ENCODE results near the gene GSG1L.

GSG1L gene

DNA sequence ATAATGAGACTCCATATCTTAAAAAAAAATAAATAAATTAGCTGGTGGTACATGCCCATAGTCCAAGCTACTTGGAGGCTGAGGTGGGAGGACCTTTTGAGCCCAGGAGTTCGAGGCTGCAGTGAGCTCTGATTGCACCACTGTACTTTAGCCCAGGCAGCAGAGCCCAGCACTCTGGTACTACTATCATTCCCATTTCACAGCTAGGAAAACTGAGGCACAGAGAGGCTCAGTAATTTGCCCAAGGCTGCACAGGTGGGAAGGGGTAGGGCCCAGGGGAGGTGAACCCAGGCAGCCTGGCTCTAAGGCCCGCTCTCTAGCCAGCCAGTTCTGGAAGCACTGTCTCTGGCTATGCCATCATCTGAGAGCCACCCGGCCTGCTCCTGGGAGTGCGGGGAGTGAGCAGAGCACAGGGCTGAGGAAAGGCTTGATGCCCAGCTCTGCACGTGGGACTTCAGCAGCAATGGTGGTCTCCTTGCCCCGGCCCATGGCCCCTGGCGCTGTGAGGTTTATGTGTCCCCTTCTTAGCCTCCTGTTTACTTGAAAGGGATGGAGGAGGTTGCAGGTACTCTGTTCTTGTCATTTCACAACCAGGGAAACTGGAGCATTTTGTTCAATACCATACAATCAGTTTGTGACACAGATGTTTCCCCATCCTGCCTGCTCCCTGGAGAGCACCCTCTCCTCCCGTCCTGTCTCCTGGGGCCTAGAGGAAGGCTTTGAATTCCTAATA lies 291.3 kb downstream of the GSG1L start:
- Histone ChIP-seq H3K4me3 (replicated peaks; ENCODE audit: insufficient read depth, low read length) (no peak overlapping the region), H3K27ac (replicated peaks) (no peak overlapping the region), H3K27me3 (ENCODE audit: insufficient read depth, poor library complexity, severe bottlenecking) (no peaks in the 10 kb centered on the region)
- TF ChIP-seq GABPA (IDR thresholded peaks at IDR 0.05; ENCODE audit: low read depth) (no peak), POLR2AphosphoS5 (IDR thresholded peaks at IDR 0.05; ENCODE audit: low read depth) (no peak), REST (IDR thresholded peaks at IDR 0.05; ENCODE audit: insufficient replicate concordance, low read depth) (no peak), CTCF (IDR thresholded peaks at IDR 0.05; ENCODE audit: insufficient read depth, low read length) (no peak), SPI1 (IDR thresholded peaks at IDR 0.05; ENCODE audit: borderline replicate concordance, low read depth) (no peak)
- no peak for DNase-seq (ENCODE audit: low read depth in 1 of 2, low spot score in 1 of 2)

GRCh38 chr16:27771201-27771910 lies 292.2 kb downstream of the GSG1L start:
- Histone ChIP-seq H3K27me3 (ENCODE audit: insufficient read depth, poor library complexity, severe bottlenecking) (no peaks in the 10 kb centered on the region), H3K27ac (replicated peaks) (no peak overlapping the region), H3K4me3 (replicated peaks; ENCODE audit: insufficient read depth, low read length) (no peak overlapping the region)
- no peak for TF ChIP-seq GABPA (IDR thresholded peaks at IDR 0.05; ENCODE audit: low read depth)
- TF ChIP-seq POLR2AphosphoS5 (IDR thresholded peaks at IDR 0.05; ENCODE audit: low read depth) = no peak
- no peak for TF ChIP-seq CTCF (IDR thresholded peaks at IDR 0.05; ENCODE audit: insufficient read depth, low read length)
- TF ChIP-seq REST (IDR thresholded peaks at IDR 0.05; ENCODE audit: insufficient replicate concordance, low read depth) = no peak
- TF ChIP-seq SPI1 (IDR thresholded peaks at IDR 0.05; ENCODE audit: borderline replicate concordance, low read depth) = no peak
- no peak for DNase-seq (ENCODE audit: low read depth in 1 of 2, low spot score in 1 of 2)

- H3K4me3 ChIP-seq (replicated peaks; ENCODE audit: insufficient read depth, low read length) = no peak overlapping the region
- no peaks in the 10 kb centered on the region for H3K27me3 ChIP-seq (ENCODE audit: insufficient read depth, poor library complexity, severe bottlenecking)
- DNase-seq (ENCODE audit: low read depth in 1 of 2, low spot score in 1 of 2) = no peak
- no peak overlapping the region for H3K27ac ChIP-seq (replicated peaks)
- TF ChIP-seq CTCF (IDR thresholded peaks at IDR 0.05; ENCODE audit: insufficient read depth, low read length) = no peak
- TF ChIP-seq SPI1 (IDR thresholded peaks at IDR 0.05; ENCODE audit: borderline replicate concordance, low read depth) = no peak
Measured at GRCh38 chr16:27770271-27771196, 293.0 kb downstream of the GSG1L start.

Measured in HL-60 (cell line).